ENCODE measurements around the gene HIVEP1.
"Not testable (repeated sequence)": the region's sequence is repeated elsewhere in the genome, so short reads cannot be mapped to it uniquely, and the experiment has no call there.

Gene HIVEP1

DNA sequence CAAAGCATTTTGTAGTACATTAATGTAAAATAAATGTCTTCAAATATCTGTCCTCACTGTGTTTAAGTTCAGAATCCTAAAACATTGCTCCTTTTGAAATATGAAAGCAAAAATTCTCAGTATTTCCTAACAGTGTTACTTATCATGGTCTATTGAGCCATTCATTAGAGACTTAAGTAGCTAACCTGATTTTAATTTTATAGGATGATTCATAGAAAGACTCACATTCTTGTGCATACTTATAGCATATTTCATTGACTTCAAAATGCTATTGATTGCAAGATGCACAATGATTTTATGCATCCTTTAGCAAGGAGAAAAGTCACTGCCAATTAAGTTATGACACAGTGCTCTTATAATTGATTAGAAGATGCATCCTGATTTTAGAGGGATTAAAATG lies 85.7 kb downstream of the HIVEP1 start:
- DNase-seq (ENCODE audit: low read depth in 1 of 2, low spot score in 1 of 2): no peak
- no peak for TF ChIP-seq JUND (IDR thresholded peaks at IDR 0.05; ENCODE audit: low read depth)
- in situ Hi-C loops (cut with HindIII; ENCODE audit: low pct_unique_long_range_greater_than_20kb, low sequenced_read_pairs): no loop called here

DNA sequence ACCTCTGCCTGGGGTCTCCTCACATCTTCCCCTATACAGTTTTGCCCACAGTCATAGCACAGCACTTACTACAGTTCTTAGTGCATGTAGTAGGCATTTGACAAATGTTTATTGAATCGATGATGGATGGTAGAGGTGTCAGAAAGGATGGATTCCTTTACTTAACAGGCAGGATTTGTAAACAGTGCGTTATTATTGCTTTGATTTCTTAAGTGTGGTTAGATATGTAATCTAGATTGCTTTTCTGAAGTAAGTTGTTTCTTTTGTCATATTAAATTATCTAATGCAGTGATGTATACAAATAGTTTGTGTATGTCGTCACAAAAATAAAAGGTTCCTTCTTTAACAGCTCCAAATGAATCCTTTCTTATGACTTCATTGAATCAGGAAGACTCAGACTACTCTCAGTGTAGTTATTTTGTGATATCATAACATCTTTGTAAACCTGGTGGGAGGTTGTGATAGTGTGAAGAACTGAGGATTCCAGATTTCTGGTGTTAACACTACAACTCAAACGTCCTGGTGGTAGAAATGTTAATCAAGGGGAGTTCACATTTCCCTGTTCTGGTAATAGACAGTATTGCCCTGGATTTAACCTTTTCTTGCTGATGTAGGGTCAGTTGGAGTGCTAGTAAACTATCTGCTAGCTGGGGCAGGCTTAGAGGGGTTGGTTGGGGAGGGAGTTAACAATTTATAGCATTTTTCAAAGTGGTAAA lies 87.7 kb downstream of the HIVEP1 start:
- no peak for DNase-seq (ENCODE audit: low read depth in 1 of 2, low spot score in 1 of 2)
- in situ Hi-C loops (cut with HindIII; ENCODE audit: low pct_unique_long_range_greater_than_20kb, low sequenced_read_pairs): no loop called here
- TF ChIP-seq JUND (IDR thresholded peaks at IDR 0.05; ENCODE audit: low read depth): no peak

DNA sequence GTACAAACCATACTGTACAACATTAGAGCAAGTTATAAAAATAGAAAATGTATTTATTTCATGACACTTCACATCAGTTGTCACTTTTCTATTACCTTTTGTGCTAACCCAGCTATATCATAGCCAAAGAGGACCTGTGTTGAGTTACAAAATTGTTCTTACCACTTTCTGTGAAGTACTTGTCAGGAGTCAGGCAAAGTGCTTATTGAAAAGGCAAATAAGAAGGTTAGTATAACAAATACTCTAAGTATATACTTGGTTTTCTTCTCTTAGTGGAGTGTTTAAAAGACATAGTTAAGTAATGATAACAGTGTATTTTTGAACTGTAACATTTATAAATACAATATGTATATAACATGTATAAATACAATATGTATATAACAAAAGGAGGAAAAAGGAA lies 88.9 kb downstream of the HIVEP1 start:
- no peak for DNase-seq (ENCODE audit: low read depth in 1 of 2, low spot score in 1 of 2)
- no peak for TF ChIP-seq JUND (IDR thresholded peaks at IDR 0.05; ENCODE audit: low read depth)
- in situ Hi-C loops (cut with HindIII; ENCODE audit: low pct_unique_long_range_greater_than_20kb, low sequenced_read_pairs): no loop called here

DNA sequence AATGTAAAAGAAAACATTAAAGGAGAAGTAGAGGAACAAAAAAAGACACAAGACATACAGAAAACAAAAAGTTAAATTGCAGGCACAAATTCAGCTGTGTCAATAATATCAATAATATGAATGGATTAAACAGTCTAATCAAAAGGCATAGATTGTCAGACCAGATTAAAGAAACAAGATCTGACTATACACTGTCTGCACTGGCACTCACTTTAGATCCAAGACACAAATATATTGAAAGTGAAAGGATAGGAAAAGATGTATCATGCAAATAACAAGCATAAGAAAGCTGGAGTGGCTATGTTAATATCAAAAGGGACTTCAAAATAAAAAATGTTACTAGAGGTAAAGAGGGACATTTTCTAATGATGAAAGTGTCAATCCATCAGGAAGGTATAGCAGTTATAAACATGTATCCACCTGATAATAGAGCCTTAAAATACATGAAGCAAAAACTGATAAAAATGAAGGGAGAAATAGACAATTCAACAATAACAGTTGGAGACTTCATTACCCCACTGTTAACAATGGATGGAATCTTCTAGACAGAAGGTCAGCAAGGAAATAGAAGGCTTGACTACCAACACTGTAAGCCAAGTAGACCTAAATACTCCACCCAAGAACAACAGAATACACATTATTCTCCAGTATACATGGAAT lies 89.7 kb downstream of the HIVEP1 start:
- DNase-seq (ENCODE audit: low read depth in 1 of 2, low spot score in 1 of 2): no peak
- in situ Hi-C loops (cut with HindIII; ENCODE audit: low pct_unique_long_range_greater_than_20kb, low sequenced_read_pairs): no loop called here
- no peak for TF ChIP-seq JUND (IDR thresholded peaks at IDR 0.05; ENCODE audit: low read depth)

- TF ChIP-seq JUND (IDR thresholded peaks at IDR 0.05; ENCODE audit: low read depth): no peak
- no peak for DNase-seq (ENCODE audit: low read depth in 1 of 2, low spot score in 1 of 2)
- in situ Hi-C loops (cut with HindIII; ENCODE audit: low pct_unique_long_range_greater_than_20kb, low sequenced_read_pairs): no loop called here
Measured at GRCh38 chr6:12102350-12102749, 90.2 kb downstream of the HIVEP1 start.

DNA sequence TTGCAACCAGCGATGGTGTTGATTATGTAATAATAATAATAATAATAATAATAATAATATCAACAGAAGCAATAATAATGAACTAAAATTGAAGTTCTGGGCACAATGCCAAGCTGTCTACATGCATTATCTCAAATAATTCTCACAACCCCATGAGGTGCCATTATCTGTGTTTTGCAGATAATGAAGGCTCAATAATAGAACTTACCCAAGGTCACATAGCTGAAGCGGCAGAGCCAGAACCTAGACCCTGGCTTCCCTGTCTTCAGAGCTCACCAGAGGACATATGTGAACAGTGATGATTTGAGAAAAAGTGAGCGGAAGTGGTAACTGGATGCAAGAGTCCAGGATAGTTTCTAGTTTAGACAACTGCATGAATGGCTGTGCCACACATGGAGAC lies 91.0 kb downstream of the HIVEP1 start:
- TF ChIP-seq JUND (IDR thresholded peaks at IDR 0.05; ENCODE audit: low read depth): no peak
- in situ Hi-C loops (cut with HindIII; ENCODE audit: low pct_unique_long_range_greater_than_20kb, low sequenced_read_pairs): no loop called here
- no peak for DNase-seq (ENCODE audit: low read depth in 1 of 2, low spot score in 1 of 2)

GRCh38 chr6:12105271-12105670 lies 93.2 kb downstream of the HIVEP1 start:
- DNase-seq (ENCODE audit: low read depth in 1 of 2, low spot score in 1 of 2): no peak
- TF ChIP-seq JUND (IDR thresholded peaks at IDR 0.05; ENCODE audit: low read depth): no peak
- in situ Hi-C loops (cut with HindIII; ENCODE audit: low pct_unique_long_range_greater_than_20kb, low sequenced_read_pairs): no loop called here

DNA sequence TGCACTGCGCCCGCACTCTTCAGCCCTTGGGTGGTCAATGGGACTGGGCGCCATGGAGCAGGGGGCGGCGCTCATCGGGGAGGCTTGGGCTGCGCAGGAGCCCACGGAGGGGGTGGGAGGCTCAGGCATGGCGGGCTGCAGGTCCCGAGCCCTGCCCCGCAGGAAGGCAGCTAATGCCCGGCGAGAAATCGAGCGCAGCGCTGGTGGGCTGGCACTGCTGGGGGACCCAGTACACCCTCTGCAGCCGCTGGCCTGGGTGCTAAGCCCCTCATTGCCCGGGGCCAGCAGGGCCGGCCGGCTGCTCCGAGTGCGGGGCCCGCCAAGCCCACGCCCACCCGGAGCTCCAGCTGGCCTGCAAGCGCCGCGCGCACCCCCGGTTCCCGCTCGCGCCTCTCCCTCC lies 96.3 kb downstream of the HIVEP1 start:
- in situ Hi-C loops (cut with HindIII; ENCODE audit: low pct_unique_long_range_greater_than_20kb, low sequenced_read_pairs); DNase-seq (ENCODE audit: low read depth in 1 of 2, low spot score in 1 of 2): not testable (repeated sequence)

- DNase-seq (ENCODE audit: low read depth in 1 of 2, low spot score in 1 of 2): no peak
- in situ Hi-C loops (cut with HindIII; ENCODE audit: low pct_unique_long_range_greater_than_20kb, low sequenced_read_pairs): no loop called here
Measured at GRCh38 chr6:12110523-12111362, 98.6 kb downstream of the HIVEP1 start.

DNA sequence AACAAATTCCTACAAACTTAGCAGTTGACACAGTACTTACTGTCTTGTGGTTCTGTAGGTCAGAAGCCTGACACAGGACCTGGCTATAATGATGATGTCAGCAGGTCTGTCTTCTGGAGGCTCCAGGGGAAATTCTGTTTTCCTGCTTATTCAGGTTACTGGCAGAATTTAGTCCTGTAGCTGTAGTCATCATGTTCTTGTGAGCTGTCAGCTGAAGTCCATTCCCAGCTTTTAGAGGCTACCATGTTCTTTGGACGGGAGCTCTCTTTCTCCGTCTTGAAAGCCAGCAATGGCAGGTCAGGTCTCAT lies 99.2 kb downstream of the HIVEP1 start:
- no peak for DNase-seq (ENCODE audit: low read depth in 1 of 2, low spot score in 1 of 2)
- in situ Hi-C loops (cut with HindIII; ENCODE audit: low pct_unique_long_range_greater_than_20kb, low sequenced_read_pairs): no loop called here
- no peak for TF ChIP-seq JUND (IDR thresholded peaks at IDR 0.05; ENCODE audit: low read depth)

More at GRCh38 chr6:12110523-12111362, 98.6 kb downstream of the HIVEP1 start:
- no peak for TF ChIP-seq JUND (IDR thresholded peaks at IDR 0.05; ENCODE audit: low read depth)

- no peak for DNase-seq (ENCODE audit: low read depth in 1 of 2, low spot score in 1 of 2)
- no peak for TF ChIP-seq JUND (IDR thresholded peaks at IDR 0.05; ENCODE audit: low read depth)
- in situ Hi-C loops (cut with HindIII; ENCODE audit: low pct_unique_long_range_greater_than_20kb, low sequenced_read_pairs): no loop called here
Measured at GRCh38 chr6:12112540-12113189, 100.6 kb downstream of the HIVEP1 start.

DNA sequence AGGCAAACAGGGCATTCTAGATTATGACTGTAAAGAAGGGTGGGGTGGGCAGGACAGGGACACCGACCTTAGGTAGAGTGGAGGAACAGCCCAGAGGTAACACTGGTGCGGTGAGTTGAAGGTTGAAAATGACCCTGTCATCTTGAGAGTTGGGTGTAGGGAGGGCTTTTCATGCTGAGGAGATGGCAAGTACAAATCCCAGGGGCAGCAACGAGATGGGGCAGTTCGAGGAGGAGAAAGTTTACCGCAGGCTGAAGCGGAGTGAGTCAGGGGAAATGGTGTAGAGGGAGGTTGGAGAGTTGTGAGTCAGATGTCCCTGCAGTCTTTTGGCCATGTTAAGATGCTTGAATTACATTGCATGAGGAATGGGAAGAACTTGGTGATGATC lies 101.1 kb downstream of the HIVEP1 start:
- TF ChIP-seq JUND (IDR thresholded peaks at IDR 0.05; ENCODE audit: low read depth): no peak
- in situ Hi-C loops (cut with HindIII; ENCODE audit: low pct_unique_long_range_greater_than_20kb, low sequenced_read_pairs): no loop called here
- no peak for DNase-seq (ENCODE audit: low read depth in 1 of 2, low spot score in 1 of 2)

DNA sequence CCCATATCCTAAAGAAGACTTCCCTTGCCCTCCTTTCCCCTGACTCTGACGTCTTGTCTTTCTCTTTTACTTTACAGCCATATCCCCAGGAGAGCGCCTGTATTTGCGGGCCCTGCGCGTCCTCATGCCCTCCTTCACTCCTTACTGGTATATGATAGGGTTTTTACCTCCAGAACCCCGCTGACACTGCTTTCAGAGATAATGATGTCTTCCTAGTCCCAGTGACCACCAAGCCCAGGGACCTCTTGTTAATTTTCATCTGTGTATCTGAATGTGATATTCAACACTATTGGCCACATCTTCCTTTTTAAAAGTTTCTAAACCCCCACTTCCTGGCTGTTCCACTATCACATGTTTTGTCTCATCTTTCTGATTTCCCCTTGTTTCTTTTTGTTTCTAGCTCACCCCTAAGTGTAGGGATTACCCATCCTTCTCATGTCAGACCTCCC lies 102.0 kb downstream of the HIVEP1 start:
- TF ChIP-seq JUND (IDR thresholded peaks at IDR 0.05; ENCODE audit: low read depth): no peak
- DNase-seq (ENCODE audit: low read depth in 1 of 2, low spot score in 1 of 2): no peak
- in situ Hi-C loops (cut with HindIII; ENCODE audit: low pct_unique_long_range_greater_than_20kb, low sequenced_read_pairs): no loop called here
